ENCODE data around the gene DCLK1. TPM values are rescaled to one million over a fixed set of nuclear protein-coding genes. Genes with fewer than 3 reads are reported as not detected.

The DCLK1 gene
- total RNA-seq, 2 experiments from 2014 or later = not detected

Other genes starting within 250 kb of the DCLK1 start
- not detected for gene SOHLH2, start 83.2 kb upstream of the DCLK1 start, total RNA-seq
- gene CCDC169, start 166.4 kb upstream of the DCLK1 start, total RNA-seq = not detected
- 10 to 100 TPM; 19.7 to 19.8 TPM for gene SPART, start 215.0 kb upstream of the DCLK1 start, total RNA-seq